ENCODE results near the gene LIN7A. TPM values are rescaled to one million over a fixed set of nuclear protein-coding genes. Genes with fewer than 3 reads are reported as not detected.

Gene LIN7A, protein sequence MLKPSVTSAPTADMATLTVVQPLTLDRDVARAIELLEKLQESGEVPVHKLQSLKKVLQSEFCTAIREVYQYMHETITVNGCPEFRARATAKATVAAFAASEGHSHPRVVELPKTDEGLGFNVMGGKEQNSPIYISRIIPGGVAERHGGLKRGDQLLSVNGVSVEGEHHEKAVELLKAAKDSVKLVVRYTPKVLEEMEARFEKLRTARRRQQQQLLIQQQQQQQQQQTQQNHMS
- total RNA-seq (2014; rRNA removed; shearing (Covaris generic)) = 1.2 and 3.9 TPM in 2 replicates

DNA sequence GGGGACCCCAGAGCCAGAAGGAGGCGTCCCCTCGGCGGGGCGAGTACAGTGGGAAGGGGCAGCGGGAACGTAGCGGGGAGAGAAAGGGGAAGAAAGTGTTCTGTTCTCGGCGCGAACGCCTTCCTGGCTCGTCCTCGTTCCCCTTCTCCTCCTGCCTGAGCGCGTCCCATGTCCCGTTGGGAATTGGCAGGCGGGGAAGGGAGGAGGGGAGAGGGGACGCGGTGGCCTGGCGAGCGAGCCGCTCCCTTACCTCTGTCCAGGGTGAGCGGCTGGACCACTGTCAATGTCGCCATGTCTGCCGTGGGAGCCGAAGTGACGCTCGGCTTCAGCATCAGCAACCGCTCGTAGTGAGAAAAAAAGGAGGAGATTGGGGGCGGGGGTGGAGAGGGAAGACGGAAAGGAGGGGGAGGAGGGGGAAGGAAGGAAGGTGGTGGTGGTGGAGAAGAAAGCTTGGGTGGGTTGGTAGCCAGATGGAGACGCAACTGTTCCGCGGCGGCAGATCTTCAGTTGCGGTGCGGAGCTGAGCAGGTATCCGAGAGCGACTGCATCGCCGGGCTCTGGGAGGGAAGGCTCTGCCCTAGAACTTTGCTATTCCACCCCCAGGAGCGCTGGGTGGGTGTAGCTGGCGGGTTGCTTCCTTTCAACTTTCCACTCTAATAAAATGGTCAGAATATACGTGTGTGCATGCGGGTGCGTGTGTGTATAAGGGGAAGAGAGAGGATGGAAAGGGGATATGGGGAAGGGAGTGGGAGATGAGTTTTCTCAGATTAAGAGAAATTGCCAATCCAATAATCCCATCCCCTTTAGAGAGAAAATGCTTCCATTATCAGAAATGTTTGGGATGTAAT lies at the start of gene LIN7A:
LIN7A (minus strand) TSS at position 544 of the 848 bp plus-strand sequence; CDS start at position 332, 212 bp downstream.
- peak; percentile 11 for DNase-seq (ENCODE audit: low spot score)

DNA sequence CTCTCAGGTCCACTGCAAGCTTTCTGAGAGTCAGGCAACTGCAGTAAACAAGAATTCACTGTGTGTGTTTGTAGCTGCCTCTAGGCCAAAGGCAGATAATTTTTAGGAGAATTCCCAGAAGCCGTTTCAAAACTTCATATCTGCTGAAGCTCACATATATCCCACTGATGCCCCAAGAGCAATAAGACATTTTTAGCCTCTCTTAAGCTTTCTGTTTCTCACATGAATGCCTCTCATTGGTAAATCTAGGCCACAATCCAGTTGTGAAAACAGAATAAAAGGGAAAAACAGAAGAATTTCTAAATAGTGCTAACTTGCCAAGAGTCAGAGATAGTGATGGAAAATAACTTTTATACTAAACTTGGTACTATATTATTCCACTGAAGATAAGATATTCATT lies 48.5 kb upstream of the LIN7A start:
- no peak for DNase-seq (ENCODE audit: low spot score)

DNA sequence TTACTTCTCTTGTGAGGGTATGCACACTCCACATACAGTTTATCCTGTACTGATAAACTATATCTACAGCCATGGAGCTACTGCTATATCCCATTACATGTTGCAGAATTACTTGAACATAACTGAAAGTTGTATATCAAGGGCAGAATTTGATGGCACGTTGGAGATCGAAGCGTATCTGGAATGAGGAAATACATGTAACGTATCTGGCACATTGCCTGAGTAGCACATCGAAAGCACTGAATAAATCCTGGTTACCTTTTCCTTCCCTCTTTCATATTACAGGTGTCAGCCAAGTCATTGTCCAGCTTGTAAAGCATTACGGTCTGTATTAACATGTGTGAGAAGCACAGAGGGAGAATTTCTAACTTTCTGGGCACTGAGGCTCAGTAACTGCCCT lies 42.1 kb upstream of the LIN7A start:
- no peak for DNase-seq (ENCODE audit: low spot score)

DNA sequence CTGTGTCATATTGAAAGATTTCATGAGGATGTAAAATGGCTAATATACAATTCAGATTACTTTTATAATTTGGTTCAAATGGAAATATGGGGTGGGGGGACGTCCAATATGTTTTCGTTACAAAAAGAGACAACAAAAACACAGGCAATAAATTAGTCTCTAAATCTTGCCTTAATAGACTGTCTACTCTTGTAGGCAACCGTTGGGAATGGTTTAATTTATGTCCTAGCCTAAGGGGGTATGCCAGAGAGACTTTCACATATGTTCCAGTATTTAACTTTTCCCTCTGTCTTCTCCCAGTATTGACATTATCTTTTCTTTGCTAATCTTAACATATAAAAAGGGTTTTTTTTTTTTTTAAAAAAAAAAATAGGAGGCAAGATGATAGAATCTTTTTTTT lies 41.5 kb upstream of the LIN7A start:
- DNase-seq (ENCODE audit: low spot score) = no peak

DNA sequence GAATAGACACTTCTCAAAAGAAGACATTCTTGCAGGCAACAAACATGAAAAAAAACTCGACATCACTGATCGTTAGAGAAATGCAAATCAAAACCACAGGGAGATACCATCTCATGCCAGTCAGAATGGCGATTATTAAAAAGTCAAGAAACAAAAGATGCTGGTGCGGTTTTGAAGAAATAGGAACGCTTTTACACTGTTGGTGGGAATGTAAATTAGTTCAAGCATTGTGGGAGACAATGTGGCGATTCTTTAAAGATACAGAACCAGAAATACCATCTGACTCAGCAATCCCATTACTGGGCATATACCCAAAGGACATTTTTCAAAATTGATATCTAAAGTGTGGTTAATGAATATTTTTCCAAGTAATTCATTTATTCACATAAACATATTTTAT lies 39.6 kb upstream of the LIN7A start:
- no peak for DNase-seq (ENCODE audit: low spot score)

DNA sequence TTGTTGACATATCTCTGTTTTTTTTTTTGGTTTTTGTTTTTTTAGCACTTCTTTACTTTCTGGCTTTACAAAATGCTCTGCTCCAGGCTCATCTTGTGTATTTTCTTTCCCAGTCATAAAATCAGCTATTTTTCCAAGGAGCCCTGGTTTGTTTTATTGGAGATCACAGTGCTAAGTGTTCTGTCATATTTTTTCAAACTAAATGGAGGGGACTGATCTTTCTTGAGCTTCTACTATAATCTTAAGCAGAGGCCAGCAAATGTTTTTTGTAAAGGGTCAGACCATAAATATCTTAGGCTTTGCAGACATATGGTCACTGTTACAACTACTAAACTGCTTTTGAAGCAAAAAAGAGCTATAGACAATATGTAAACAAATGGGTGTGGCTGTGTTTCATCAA lies 30.6 kb upstream of the LIN7A start:
- DNase-seq (ENCODE audit: low spot score) = no peak

DNA sequence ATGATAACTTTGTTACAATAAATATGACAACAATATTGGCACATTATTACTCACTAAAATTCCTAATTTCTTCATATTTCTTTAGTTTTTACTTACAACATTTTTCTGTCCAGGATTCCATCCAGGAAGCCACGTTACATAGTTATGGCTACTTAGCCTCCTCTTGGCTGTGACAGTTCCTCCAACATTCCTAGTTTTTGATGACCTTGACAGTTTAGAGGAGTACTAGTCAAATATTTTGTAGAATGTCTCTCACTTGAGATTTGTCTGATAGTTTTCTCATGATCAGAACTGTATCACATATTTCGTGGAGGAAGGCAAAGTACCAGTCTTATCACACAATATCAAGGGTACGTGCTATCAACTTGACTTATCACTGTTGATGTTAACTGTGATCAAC lies 29.8 kb upstream of the LIN7A start:
- DNase-seq (ENCODE audit: low spot score) = no peak

DNA sequence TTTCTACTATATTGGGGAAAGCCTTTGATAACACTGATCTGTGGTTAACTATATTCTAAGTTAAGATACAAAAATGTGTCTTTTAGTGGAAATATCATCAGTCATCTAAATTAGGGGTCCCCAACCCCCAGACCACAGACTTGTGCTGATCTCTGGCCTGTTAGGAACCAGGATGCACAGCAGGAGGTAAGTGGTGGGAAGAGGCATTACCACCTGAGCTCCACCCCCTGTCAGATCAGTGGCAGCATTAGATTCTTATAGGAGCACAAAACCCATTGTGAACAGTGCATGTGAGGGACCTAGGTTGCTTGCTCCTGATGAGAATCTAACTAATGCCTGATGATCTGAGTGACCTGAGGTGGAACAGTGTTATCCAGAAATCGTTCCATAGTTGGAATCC lies 28.3 kb upstream of the LIN7A start:
- DNase-seq (ENCODE audit: low spot score) = no peak

DNA sequence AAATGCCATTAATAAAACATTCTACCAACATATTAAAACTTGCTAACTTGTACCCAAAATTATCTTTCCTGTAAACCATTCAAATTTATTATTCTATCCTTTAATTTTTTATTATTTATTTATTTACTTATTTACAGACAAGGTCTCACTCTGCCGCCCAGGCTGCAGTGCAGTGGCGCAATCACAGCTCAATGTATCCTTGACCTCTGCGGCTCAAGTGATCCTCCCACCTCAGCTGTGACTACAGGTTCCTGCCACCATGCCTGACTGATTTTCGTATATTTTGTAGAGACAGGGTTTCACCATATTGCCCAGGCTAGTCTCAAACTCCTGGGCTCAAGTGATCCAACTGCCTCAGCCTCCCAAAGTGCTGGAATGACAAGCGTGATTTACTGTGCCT lies 20.4 kb upstream of the LIN7A start:
- DNase-seq (ENCODE audit: low spot score) = no peak

DNA sequence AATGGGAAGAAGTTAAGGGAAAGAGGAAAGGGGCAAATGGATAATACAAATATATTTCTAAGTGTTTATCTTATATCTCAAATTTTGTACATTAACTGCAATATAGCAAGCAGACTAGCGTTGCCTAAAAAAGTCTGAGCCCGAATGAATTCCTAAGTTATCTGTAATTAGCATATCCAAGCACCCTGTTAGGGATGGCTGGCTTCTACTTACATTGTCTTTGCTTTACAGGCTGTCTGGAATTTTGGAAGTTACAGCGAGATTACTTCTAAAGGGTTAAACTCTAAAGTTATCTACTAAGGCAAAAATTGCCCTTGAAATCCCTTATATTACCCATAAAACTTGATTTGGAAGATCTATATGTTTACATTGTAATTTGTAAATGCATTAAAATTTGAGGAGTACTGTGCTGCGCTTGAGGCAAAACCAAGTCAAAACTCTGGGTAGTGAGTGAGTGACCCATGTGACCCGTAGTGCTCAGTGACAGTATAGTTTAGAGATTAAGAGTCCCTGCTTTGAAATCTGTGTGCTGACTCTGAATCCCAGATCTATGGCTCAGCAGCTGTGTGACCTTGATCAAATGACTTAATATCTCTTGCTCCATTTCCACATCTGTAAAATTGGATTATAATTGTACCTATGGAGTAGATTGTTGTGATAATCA lies 17.3 kb upstream of the LIN7A start:
- DNase-seq (ENCODE audit: low spot score) = no peak

DNA sequence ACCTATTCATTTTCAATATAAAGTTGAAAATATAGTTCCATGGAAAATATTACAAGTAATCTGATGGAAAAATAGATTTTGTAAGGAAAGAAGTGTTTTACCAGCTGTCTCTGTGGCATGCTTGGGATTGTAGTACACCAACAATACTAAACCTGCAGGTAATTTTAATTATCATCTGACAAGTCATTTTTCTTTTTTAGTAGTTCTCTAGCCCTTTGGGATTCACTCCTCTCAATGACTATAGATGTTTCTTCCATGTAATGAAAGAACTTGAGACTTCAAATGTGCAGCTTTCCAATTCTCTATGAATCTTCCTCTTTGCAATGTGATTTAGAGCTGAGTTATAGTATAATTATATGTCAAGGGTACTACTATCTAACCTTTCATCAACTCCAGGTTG lies 14.7 kb upstream of the LIN7A start:
- DNase-seq (ENCODE audit: low spot score) = no peak

DNA sequence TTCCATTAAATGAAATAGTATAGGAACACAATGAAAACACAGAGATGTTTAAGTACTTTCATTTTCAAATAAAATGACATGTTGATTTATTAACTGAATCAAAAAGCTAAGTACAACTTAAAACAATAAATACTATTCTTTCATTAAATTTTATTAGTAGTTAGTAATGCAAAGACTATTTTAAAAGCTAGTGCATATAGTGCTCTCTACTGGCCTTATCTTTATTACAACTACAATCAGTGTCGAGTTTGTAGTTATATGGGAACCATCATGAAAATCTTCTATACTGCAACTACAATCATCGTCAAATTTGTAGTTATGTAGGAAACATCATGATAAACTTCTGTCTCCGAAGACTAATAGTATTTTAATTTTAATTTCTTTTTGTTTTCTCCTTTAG lies 8.9 kb upstream of the LIN7A start:
- DNase-seq (ENCODE audit: low spot score) = no peak

DNA sequence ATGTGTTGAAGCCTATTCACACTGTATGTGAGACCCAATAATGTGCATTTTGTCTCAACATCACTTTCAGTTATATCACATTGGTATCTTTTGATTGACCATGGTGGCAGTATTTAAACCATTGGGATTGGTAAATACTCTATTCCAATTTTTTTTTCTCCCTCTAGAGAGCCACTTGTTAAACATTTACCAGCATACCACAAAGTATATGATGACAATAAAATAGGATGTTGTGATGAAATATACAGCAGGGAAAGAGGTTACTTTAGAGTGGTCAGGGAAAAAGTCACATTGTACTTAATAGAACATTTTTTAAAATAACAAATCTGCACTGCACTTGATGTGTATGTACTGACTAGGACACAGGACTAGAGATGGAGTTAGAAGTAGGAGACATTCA lies 5.6 kb upstream of the LIN7A start:
- no peak for DNase-seq (ENCODE audit: low spot score)

DNA sequence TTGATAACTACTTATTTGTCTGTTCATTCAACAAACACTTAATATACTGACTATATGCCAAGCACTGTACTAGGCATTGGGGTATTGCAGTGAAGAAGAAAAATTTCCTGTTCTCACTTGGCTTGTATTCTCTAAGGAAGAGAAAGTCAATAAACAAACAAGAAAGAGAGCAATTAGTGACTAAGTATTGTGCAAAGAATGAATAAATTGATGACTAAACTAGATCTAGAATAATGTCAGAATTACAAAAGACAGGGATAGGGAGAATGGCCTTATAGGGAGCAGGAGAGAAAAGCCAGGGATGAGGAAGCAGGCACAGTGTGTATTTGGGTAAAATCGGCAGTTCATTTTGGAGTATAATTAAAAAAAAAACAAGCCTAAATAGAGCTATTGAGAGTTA lies 4.2 kb upstream of the LIN7A start:
- no peak for DNase-seq (ENCODE audit: low spot score)

DNA sequence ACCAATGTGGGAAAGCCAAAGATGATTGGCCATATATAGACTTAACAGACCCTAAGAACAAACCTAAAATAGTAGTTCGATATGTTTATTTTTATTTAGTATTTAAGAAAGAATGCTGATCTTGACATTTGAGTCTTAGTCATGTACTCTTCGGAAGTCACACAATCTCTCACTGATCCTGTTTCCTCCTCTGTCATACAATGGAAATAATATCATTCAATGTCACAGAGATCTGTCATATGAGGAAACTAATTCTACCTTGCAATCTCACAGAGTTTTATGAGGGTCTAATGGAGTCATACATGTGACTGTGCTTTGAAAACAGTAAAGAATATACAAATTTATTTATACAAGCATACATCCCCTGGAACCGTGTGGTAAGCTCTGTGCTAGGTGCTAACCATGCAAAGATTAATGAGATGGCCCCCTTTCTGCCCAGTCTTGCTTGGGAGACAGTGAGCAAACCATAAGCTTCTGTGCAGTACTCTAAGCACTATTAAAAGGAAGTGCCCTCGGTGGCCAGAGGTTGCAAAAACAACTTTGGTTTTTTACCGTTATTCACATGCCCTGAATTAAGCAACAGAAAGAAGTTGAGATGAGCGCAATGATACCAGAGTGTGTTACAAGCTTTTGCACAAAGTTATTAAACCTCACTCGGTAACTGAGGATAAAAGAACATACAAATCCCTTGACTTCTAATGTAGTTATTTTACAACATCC lies 1.7 kb upstream of the LIN7A start:
- no peak for DNase-seq (ENCODE audit: low spot score)

DNA sequence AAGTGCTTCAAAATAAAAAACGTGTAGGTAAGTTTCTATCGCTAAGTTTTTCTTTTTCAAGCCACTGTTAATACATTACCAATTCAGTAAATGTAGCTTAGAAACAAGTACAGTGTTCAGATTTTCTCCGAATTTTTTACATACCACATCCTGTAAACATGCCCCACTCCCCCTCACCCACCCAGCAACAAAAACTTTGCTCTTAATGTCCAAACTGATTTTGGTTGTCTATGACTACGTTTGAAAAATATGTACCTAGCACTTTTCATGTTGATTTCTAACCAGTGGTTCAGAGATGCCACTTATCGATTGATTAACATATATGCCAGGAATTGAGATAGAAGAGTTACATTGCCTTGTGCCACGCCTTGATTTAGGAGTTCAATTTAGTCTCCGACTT lies 663 bp upstream of the LIN7A start:
- DNase-seq (ENCODE audit: low spot score) = no peak

DNA sequence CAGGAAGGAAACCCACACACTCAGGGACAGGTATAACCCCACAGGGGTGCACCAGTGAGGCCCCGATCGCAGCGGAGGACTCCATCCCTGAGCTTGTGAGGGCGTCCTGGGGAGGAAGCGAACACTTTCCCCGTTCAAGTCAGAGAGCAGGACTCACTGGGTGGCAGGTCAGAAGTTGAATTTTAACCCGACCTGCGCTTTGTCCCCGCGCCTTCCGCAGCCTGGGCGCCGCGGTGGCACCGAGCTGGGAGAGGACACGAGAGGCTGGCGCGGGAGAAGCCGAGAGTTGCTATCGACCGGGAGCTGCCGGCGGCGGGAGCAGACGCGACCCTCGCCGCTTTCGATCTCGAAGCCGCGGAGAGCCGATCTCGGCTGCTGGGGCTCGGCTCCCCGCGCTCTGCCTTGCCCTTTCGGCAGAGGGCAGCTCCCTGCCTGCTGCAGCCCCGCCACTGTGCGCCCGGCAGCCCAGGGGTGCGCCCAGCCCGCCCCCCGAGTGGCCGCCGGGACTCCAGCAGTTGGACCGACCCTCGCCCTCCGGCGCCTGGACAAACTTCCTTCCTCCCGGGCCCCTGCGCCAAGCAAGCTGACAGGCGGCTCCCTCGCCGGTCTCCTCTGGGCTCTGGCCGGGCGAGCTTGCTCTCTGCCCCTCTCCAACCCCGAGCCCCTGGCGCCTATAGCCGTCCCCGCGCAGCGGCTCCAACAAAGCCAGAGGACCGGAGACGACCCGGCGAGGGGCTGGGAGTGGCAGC lies 918 bp downstream of the LIN7A start:
- peak; percentile 7 for DNase-seq (ENCODE audit: low spot score)

DNA sequence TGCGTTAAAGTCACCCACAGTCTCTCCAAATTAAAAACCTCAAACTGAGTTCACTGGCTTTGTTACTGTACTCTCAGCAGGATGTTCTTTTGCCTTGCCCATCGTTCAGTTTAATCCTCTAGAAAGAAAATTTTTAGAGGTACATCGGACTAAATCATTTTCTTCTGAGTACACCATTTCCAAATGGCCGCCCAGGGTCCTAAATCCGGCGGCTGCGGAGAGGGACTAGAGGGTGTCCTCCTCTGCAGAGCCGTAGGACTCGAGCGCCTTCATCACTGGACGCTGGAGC lies 1.4 kb downstream of the LIN7A start:
- DNase-seq (ENCODE audit: low spot score) = no peak

DNA sequence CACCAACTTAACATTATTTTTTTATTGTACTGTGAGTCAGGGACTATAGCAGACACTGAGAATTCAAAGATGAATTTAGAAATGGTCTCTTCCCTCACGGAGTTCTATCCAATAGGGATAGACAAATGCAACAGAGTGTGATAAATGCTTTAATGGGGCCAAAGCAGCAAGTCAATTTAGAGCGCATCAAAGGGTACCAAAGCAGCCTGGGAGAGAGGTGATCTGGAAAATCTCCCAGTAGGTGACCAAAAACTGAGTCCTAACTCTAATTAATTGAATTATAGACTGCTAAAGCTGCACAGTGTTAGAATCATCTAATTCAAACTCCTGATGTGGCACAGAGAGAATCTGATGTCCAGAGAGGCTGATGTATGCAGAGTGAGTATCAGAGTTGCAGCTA lies 2.6 kb downstream of the LIN7A start:
- DNase-seq (ENCODE audit: low spot score) = no peak

DNA sequence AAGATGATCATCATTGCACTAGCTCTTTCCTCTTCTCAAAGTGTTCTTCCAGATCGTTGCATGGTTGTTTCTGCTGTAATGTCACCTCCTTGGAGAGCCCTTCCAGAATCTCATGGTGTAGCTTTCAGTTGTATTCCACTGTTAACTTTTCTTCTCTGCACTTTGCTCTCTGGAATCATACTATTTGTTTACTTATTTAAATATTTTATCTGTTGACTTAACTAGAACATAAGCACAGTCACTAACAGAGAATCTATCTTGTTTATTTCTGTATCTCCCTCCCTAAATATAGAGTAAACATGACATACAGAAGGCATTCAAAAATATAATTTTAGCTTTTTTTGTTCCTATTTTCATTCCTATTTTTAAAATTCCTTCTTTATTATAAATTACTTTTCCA lies 11.8 kb downstream of the LIN7A start:
- DNase-seq (ENCODE audit: low spot score) = no peak

DNA sequence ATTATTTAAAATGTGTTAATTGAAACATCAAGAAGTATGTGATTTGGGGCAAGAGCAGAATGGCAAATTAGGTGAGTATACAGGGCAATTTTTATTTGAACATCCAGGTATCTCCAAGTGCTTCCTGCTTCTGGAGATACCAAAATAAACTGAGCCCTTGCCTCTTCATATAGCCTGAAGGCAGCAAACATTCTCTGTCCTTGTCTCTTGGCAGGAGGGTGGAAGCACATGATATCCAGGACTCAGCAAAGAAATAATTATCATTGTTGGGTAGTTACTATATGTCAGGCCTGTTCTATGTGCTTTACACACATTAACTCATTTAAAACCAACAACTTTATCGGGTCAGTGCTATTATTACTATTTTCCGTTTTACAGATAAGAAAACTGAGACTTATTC lies 12.5 kb downstream of the LIN7A start:
- DNase-seq (ENCODE audit: low spot score) = no peak

DNA sequence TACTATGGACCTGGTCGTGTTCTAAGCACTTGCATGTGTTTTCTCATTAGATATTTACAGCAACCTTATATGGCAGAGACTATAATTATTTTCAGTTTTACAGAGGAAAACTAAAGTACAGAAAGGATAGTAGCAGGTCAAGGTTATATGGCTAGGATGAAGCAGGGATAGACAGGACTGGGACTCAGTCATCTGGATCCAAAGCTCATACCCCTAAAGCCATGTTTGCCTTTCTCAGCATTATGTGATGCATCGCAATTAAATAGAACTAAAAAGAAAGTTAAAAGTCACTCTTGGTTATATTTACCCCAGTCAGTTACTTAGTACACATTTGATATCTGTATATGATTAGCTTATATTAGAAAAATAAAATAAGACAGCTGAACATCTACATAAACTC lies 13.3 kb downstream of the LIN7A start:
- DNase-seq (ENCODE audit: low spot score) = no peak
